Measurements from ENCODE around the gene KCNC2. TPM values are rescaled to one million over a fixed set of nuclear protein-coding genes. Genes with fewer than 3 reads are reported as not detected.

The KCNC2 gene
- not detected in 2 replicates for total RNA-seq (2014; rRNA removed; shearing (Covaris generic))

DNA sequence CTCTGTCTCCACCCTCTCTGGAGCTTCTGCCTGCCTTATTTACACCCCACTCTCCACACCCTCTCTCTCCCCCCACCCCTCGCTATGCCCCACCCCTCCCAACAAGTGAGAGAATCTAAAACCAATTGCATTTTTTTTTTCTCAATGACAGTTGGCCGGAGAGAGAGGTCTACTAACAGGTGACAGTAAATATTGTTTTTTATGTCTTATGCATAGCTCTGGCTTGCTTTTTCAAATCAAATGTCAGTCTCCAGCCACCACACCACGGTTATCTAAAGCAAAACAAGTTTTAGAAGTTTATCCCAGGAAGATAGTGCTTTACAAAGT lies at the start of gene KCNC2:
KCNC2 (minus strand) TSS at position 28 of the 327 bp plus-strand sequence.
- H3K36me3 ChIP-seq (replicated peaks; ENCODE audit: control insufficient read depth, insufficient read depth, low read length): no peaks in the 10 kb centered on the region
- DNase-seq: no peak
- peak within 1 kb of the TSS; percentile 37 for H3K4me3 ChIP-seq (ENCODE audit: insufficient read depth, low read depth, low read length)
- H3K27me3 ChIP-seq (ENCODE audit: control insufficient read depth, insufficient read depth, low read length): peaks cover 39% of the 10 kb centered on the region

DNA sequence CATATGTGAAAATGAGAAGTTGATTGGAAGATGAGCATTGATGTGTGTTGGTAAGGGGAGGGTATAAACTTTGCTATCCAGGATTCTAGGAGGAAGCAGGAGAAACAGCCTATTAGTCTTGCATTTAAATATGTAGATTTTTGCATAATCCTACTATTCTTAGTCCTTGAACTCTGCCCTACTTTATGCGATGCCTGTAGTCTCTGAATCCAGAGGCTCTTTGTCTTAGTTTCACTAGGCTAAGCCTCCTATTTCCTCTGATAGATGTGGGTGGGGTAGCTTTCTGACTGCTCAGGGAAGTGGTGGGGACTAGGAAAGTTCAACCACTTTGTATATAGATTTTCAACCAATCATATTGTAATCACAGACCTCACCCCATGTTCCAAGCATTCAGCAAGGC lies 49.5 kb upstream of the KCNC2 start:
- H3K36me3 ChIP-seq (replicated peaks; ENCODE audit: control insufficient read depth, insufficient read depth, low read length): no peaks in the 10 kb centered on the region
- no peak overlapping the region for H3K4me3 ChIP-seq (ENCODE audit: insufficient read depth, low read depth, low read length)
- DNase-seq: peak; percentile 2
- H3K27me3 ChIP-seq (ENCODE audit: control insufficient read depth, insufficient read depth, low read length): no peaks in the 10 kb centered on the region

DNA sequence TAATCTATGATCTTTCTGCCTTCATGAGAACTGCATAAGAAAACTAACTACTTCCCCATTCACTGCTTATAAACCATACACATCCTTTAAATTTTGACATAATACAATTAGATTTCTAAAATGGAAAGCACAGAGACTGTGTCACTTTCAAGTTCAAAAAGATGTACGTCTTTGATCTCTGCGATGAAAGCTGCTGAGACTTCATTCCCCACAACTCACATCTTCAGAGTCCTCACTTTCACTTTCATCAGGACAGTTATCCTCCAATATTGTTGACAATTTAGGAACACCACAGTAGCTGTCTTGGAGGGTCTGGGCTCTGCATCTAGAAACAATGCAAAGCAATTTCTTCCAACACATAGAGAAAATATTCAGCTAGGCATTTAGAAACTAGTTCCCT lies 47.9 kb upstream of the KCNC2 start:
- Histone ChIP-seq H3K36me3 (replicated peaks; ENCODE audit: control insufficient read depth, insufficient read depth, low read length) (no peaks in the 10 kb centered on the region), H3K4me3 (ENCODE audit: insufficient read depth, low read depth, low read length) (no peak overlapping the region), H3K27me3 (ENCODE audit: control insufficient read depth, insufficient read depth, low read length) (no peaks in the 10 kb centered on the region)
- DNase-seq: no peak

DNA sequence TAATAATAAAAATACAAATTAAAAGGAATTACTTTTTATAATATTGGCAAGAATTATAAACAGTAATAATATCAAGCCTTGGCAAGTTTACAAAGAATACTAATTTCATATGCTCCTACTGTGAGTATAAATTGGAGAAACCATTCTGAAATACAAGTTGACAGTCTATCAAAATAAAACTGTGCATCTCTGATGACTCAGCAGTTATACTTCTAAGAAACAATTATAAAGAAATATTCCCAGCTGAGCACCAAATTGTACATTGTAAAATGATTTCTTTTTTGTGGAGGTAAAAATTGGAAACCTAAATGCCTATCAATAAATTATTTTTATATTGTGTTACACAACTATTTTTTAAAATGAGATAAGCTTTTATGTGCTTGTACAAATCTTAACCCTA lies 35.5 kb upstream of the KCNC2 start:
- no peak overlapping the region for H3K4me3 ChIP-seq (ENCODE audit: insufficient read depth, low read depth, low read length)
- DNase-seq: no peak
- no peaks in the 10 kb centered on the region for H3K36me3 ChIP-seq (replicated peaks; ENCODE audit: control insufficient read depth, insufficient read depth, low read length)
- H3K27me3 ChIP-seq (ENCODE audit: control insufficient read depth, insufficient read depth, low read length): no peaks in the 10 kb centered on the region

DNA sequence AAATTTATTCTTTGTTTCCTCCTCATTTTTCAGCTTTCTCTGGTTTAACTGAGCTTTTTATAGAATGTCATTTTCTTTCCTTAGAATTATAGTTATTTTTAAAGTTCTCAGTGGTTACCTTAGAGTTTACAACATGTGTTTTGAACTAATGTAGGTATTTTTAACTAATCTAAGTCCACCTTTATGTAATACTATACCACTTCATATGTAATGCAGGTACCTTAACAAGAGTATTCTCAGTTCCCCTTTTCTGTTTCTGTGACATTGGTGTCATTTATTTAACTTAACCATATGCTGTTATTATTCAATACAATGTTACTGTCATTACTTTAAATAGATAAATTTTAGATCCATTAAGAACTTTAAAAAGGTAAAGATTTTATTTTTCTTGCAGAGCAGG lies 30.3 kb upstream of the KCNC2 start:
- Histone ChIP-seq H3K4me3 (ENCODE audit: insufficient read depth, low read depth, low read length) (no peak overlapping the region), H3K36me3 (replicated peaks; ENCODE audit: control insufficient read depth, insufficient read depth, low read length) (no peaks in the 10 kb centered on the region), H3K27me3 (ENCODE audit: control insufficient read depth, insufficient read depth, low read length) (no peaks in the 10 kb centered on the region)
- DNase-seq: no peak

DNA sequence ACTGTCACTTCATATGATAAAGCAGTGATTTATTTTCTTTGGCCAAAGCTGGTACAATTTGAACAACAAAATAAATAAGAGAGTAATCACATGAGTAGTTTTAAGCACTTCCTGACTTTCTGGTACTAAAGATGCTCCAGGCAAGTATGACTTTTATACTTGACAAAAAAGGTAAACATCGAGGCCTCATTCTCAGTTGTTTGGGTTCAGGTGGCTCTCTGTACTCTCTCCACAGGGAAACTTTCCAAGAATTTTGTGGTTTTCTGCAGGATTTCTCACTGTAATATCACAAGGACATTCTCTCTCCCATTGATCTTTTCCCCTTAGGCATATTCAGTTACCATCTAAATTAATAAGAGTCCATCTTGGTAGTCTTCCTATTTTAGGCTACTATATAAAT lies 26.6 kb upstream of the KCNC2 start:
- DNase-seq: no peak
- no peaks in the 10 kb centered on the region for H3K36me3 ChIP-seq (replicated peaks; ENCODE audit: control insufficient read depth, insufficient read depth, low read length)
- H3K27me3 ChIP-seq (ENCODE audit: control insufficient read depth, insufficient read depth, low read length): no peaks in the 10 kb centered on the region
- no peak overlapping the region for H3K4me3 ChIP-seq (ENCODE audit: insufficient read depth, low read depth, low read length)

DNA sequence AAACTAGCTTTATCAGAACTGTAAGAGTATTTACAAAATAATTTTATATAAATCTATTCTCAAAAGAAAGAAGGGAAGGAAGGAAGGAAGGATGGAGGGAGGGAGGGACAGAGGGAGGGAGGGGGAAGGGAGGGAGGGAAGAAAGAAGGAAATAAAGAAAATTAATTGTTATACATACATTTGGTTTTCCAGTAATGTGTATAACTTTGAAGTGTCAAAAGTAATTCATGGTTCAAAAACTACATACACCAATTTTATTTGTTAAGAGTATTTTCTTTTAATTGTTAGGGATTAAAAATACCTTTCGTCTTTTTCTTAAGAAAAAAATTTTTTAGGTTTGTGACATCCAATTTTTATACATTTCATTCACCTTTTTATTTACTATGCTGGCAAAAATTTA lies 17.5 kb upstream of the KCNC2 start:
- no peak for DNase-seq
- Histone ChIP-seq H3K4me3 (ENCODE audit: insufficient read depth, low read depth, low read length) (no peak overlapping the region), H3K36me3 (replicated peaks; ENCODE audit: control insufficient read depth, insufficient read depth, low read length) (no peaks in the 10 kb centered on the region), H3K27me3 (ENCODE audit: control insufficient read depth, insufficient read depth, low read length) (no peaks in the 10 kb centered on the region)

DNA sequence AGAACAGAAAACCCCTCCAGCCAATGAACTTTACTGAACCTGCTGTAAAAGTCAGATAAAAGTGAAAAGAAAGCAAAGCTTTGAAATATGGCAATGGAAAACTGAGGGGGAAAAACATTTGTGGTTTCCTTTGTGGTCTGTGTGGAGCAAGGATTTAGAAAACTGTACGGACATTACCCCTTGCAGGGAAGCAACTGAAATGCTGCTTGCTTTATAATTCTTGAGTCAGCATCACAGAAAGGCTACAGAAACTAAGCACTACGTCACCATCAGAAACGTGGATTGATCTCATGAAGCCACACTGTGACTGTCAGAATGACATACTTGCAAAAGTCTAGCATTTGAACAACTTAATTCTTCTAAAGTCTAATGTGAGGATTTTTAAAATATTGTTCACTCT lies 2.4 kb upstream of the KCNC2 start:
- no peaks in the 10 kb centered on the region for H3K36me3 ChIP-seq (replicated peaks; ENCODE audit: control insufficient read depth, insufficient read depth, low read length)
- no peak overlapping the region for H3K4me3 ChIP-seq (ENCODE audit: insufficient read depth, low read depth, low read length)
- no peak for DNase-seq
- peaks cover 31% of the 10 kb centered on the region for H3K27me3 ChIP-seq (ENCODE audit: control insufficient read depth, insufficient read depth, low read length)

DNA sequence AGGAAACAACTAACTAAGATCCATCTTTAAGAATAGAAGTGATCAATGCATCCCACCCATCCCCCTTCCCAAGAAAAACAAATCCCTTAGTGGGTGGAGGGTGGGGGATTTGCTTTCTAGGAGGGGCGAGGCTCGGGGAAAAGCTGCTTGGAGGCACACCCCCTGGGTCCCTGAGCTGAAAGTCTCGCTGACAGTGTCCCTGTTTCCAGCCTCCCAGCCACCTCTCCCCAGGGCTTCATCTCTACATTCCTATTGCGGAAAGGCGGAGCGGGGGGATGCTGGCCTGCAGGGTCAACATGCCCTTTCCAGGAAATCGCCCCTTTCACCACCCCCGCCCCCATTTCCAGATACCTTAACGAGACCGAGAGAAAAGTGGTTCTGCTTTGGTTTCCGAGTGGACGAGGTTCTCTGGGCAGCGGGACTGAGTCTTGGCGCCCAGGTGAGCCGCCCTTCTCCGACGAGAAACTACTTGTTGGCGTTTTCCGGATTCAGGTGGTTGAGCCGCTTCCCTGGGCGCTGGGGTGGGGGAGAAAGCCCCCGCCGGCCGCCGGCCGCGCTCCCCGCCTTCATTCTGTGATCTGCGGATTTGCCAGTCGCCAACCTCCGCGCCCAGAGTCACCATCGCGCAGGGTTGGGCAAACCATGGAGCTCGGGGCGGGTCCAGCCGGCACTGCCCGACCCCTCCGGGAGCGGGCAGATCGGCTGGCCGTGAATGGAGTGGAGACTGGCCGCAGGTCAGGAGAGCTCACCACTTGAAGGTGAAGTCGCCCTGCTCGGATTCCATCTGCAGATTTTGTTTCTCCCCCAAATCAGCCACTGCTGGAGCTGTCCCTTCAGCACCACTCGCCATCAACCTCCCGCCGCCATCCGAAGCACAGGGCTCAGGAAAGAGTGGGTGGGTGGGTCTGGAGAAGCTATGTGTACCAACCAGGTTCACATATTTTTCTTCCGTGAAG lies 505 bp downstream of the KCNC2 start:
- peak; percentile 73 for DNase-seq
- Histone ChIP-seq H3K4me3 (ENCODE audit: insufficient read depth, low read depth, low read length) (peak overlapping the region; percentile 37), H3K27me3 (ENCODE audit: control insufficient read depth, insufficient read depth, low read length) (peaks cover 39% of the 10 kb centered on the region)

DNA sequence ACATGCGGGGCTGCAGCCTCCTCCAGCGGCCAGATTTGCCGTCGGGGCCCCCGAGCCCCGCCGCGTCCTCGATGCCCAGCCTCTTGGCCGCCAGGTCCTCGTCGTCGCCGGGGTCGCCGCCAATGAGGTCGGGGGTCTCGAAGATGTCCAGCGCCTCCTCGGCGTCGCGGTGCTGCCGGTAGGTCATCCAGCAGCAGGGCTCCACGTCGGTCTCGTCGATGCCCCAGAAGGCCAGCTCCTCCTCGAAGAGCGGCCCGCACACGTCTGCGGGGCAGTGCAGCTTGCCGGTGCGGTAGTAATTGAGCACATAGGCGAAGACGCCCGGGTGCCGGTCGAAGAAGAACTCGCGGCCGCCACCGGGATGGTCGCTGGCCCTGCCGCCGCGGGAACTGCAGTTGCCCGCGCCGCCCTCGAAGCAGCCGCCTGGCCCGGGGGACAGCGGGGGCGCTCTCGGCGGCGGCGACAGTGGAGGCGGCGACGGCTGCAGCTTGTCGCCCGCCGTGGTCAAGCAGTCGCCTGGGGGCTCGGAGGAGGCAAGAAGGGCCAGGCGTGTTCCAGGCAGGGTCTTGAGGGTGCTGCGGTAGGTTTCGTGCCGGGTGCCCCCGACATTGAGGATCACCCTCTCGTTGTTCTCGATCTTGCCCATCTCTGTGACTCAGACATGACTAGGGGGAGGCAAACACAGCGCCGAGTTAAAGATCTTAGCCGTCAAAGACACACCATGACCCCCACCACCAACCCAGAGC lies 2.1 kb downstream of the KCNC2 start:
- peak; percentile 74 for DNase-seq
- no peaks in the 10 kb centered on the region for H3K36me3 ChIP-seq (replicated peaks; ENCODE audit: control insufficient read depth, insufficient read depth, low read length)
- H3K27me3 ChIP-seq (ENCODE audit: control insufficient read depth, insufficient read depth, low read length): peaks cover 39% of the 10 kb centered on the region
- H3K4me3 ChIP-seq (ENCODE audit: insufficient read depth, low read depth, low read length): peak overlapping the region; percentile 40

More for the DNA sequence above, 505 bp downstream of the KCNC2 start:
- no peaks in the 10 kb centered on the region for H3K36me3 ChIP-seq (replicated peaks; ENCODE audit: control insufficient read depth, insufficient read depth, low read length)

DNA sequence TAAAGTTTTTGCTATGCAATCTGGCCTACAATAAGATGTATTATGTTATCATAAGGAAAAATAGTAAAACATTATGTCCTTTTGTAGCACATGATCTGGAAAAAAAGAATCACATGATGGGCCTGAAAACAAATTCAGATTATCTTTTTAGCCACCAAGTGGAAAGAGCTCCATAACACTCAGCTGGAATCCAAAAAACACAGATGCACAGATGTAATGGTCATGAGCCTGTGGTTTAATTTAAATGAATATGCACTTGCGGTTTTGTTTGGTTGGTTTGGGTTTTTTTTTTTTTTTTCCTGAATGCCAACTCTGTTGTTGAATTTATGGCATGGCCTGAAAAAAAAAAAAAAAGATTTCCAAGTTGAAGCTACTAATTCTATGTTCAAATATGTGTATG lies 4.1 kb downstream of the KCNC2 start:
- H3K27me3 ChIP-seq (ENCODE audit: control insufficient read depth, insufficient read depth, low read length): peaks cover 39% of the 10 kb centered on the region
- no peak overlapping the region for H3K4me3 ChIP-seq (ENCODE audit: insufficient read depth, low read depth, low read length)
- no peak for DNase-seq
- no peaks in the 10 kb centered on the region for H3K36me3 ChIP-seq (replicated peaks; ENCODE audit: control insufficient read depth, insufficient read depth, low read length)

DNA sequence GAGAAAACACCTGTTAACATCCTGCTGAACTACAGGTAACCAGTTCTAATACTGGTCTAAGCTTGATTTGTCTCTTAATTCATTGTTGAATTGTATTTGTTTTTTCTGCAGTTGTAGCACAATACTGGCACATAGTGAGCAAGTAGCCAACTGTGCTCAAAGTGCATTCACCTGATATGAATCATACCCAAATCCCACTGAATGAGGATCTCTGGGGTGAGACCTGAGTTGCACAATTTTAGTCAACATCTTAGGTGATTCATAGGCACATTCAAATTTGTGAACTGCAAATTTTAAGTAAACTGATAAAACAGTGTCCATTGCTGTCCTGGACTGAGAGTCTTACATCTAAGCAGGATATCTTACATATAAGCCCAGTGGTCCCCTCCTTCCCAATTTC lies 12.8 kb downstream of the KCNC2 start:
- H3K4me3 ChIP-seq (ENCODE audit: insufficient read depth, low read depth, low read length): no peak overlapping the region
- H3K36me3 ChIP-seq (replicated peaks; ENCODE audit: control insufficient read depth, insufficient read depth, low read length): no peaks in the 10 kb centered on the region
- no peak for DNase-seq
- H3K27me3 ChIP-seq (ENCODE audit: control insufficient read depth, insufficient read depth, low read length): no peaks in the 10 kb centered on the region

DNA sequence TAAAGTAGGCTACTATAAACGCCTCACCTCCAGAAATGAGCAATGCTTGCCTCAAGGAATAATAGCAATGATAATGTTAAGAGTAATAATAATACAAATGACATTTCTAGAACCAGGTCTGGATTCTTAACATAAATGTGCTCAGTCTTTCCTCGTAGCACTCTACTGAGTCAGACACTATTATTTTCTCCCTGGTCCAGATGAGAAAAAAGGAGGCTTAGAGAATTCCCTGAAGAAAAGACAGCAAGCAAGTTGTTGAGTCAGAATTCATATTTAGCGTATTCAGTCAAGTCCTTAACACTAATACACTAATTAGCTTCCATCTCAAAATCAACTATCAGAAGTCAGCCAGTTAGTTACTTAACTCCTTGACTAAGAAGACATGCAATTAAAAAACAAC lies 13.2 kb downstream of the KCNC2 start:
- no peak overlapping the region for H3K4me3 ChIP-seq (ENCODE audit: insufficient read depth, low read depth, low read length)
- no peaks in the 10 kb centered on the region for H3K27me3 ChIP-seq (ENCODE audit: control insufficient read depth, insufficient read depth, low read length)
- DNase-seq: no peak
- no peaks in the 10 kb centered on the region for H3K36me3 ChIP-seq (replicated peaks; ENCODE audit: control insufficient read depth, insufficient read depth, low read length)

DNA sequence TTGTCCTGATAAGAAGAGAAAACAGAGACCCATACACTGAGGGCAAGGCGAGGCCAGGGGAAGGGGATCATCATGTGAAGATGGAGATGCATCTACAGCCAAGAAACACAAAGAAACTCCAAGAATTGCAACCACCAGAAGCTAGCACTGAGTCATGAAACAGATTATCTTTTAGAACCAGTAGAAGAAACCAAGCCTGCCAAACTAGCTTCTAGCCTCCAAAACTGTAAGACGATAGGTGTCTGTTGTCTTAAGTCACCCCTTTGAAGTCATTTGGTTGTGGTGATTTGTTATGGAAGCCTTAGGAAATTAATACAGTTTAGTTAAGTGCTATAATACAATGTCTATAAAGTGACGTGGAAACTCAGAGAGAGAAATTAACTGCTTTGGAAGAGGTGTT lies 15.4 kb downstream of the KCNC2 start:
- DNase-seq: no peak
- no peaks in the 10 kb centered on the region for H3K36me3 ChIP-seq (replicated peaks; ENCODE audit: control insufficient read depth, insufficient read depth, low read length)
- H3K4me3 ChIP-seq (ENCODE audit: insufficient read depth, low read depth, low read length): no peak overlapping the region
- no peaks in the 10 kb centered on the region for H3K27me3 ChIP-seq (ENCODE audit: control insufficient read depth, insufficient read depth, low read length)

DNA sequence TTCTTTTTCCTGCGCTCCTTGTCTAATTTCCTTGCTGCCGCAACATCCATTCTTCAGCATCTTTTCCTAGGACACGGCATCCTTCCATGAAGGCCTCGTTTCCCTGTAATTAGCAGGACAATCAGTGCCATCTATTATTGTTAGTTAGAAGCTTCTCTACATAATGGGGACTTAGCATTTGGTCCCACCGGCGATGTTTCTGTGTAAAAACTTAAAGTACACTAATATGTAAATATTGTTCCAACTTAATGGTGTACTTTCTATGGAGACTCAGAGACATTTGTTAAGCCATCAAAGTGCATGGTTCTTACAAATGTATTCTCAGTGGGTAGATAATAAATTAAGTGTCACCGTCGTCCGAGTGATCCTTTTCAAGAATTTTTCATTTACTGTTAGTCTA lies 17.4 kb downstream of the KCNC2 start:
- H3K36me3 ChIP-seq (replicated peaks; ENCODE audit: control insufficient read depth, insufficient read depth, low read length): no peaks in the 10 kb centered on the region
- H3K27me3 ChIP-seq (ENCODE audit: control insufficient read depth, insufficient read depth, low read length): no peaks in the 10 kb centered on the region
- H3K4me3 ChIP-seq (ENCODE audit: insufficient read depth, low read depth, low read length): no peak overlapping the region
- DNase-seq: no peak
